ENCODE results near the gene RAMP3. TPM values are rescaled to one million over a fixed set of nuclear protein-coding genes. Genes with fewer than 3 reads are reported as not detected.

Gene RAMP3
- total RNA-seq, 2 experiments from 2014 or later = not detected

- Mint-ChIP-seq H3K27ac (no peak overlapping the region), H3K4me1 (ENCODE audit: low read depth) (peaks cover 2% of the 10 kb centered on the region), H3K9me3 (ENCODE audit: insufficient read depth) (no peaks in the 10 kb centered on the region), H3K36me3 (ENCODE audit: low read depth) (no peaks in the 10 kb centered on the region), H3K4me3 (no peak overlapping the region), H3K27me3 (ENCODE audit: low read depth) (peaks cover 21% of the 10 kb centered on the region)
- no peak for DNase-seq
- ChIA-PET POLR2A (interaction anchor here (0.6 kb wide), 1 partner anchor 10 kb away, joined by 4 read pairs; no protein-coding TSS in a partner anchor), CTCF (no interaction called here)
- no peak for ATAC-seq
These were observed 33.0 kb downstream of the RAMP3 start for GRCh38 chr7:45190406-45191165.

GRCh38 chr7:45191396-45191795 lies 33.8 kb downstream of the RAMP3 start:
- Mint-ChIP-seq H3K4me1 (ENCODE audit: low read depth) (peaks cover 5% of the 10 kb centered on the region), H3K36me3 (ENCODE audit: low read depth) (no peaks in the 10 kb centered on the region), H3K27ac (no peak overlapping the region), H3K27me3 (ENCODE audit: low read depth) (peaks cover 20% of the 10 kb centered on the region), H3K9me3 (ENCODE audit: insufficient read depth) (no peaks in the 10 kb centered on the region), H3K4me3 (no peak overlapping the region)
- ATAC-seq (no peak), DNase-seq (no peak)
- ChIA-PET POLR2A (no interaction called here), CTCF (no interaction called here)

GRCh38 chr7:45192621-45193041 lies 35.0 kb downstream of the RAMP3 start:
- no peak overlapping the region for H3K4me3 Mint-ChIP-seq
- DNase-seq (no peak), ATAC-seq (no peak)
- ChIA-PET CTCF (no interaction called here), POLR2A (no interaction called here)
- H3K27me3 Mint-ChIP-seq (ENCODE audit: low read depth) = peaks cover 20% of the 10 kb centered on the region
- no peaks in the 10 kb centered on the region for H3K36me3 Mint-ChIP-seq (ENCODE audit: low read depth)
- no peaks in the 10 kb centered on the region for H3K9me3 Mint-ChIP-seq (ENCODE audit: insufficient read depth)
- peaks cover 7% of the 10 kb centered on the region for H3K4me1 Mint-ChIP-seq (ENCODE audit: low read depth)
- no peak overlapping the region for H3K27ac Mint-ChIP-seq

GRCh38 chr7:45193828-45194227 lies 36.2 kb downstream of the RAMP3 start:
- Mint-ChIP-seq H3K4me3 (no peak overlapping the region), H3K9me3 (ENCODE audit: insufficient read depth) (no peaks in the 10 kb centered on the region), H3K27me3 (ENCODE audit: low read depth) (peaks cover 20% of the 10 kb centered on the region), H3K27ac (no peak overlapping the region), H3K4me1 (ENCODE audit: low read depth) (peaks cover 7% of the 10 kb centered on the region), H3K36me3 (ENCODE audit: low read depth) (no peaks in the 10 kb centered on the region)
- DNase-seq (no peak), ATAC-seq (no peak)
- ChIA-PET POLR2A (interaction anchor here (0.6 kb wide), 1 partner anchor 11 kb away, joined by 3 read pairs; no protein-coding TSS in a partner anchor), CTCF (no interaction called here)

GRCh38 chr7:45196374-45196773 lies 38.8 kb downstream of the RAMP3 start:
- peaks cover 9% of the 10 kb centered on the region for H3K4me1 Mint-ChIP-seq (ENCODE audit: low read depth)
- no peaks in the 10 kb centered on the region for H3K9me3 Mint-ChIP-seq (ENCODE audit: insufficient read depth)
- ChIA-PET CTCF (no interaction called here), POLR2A (interaction anchor here (1.3 kb wide), 1 partner anchor 9 kb away, joined by 4 read pairs; no protein-coding TSS in a partner anchor)
- H3K4me3 Mint-ChIP-seq = no peak overlapping the region
- H3K36me3 Mint-ChIP-seq (ENCODE audit: low read depth) = no peaks in the 10 kb centered on the region
- ATAC-seq = no peak
- H3K27ac Mint-ChIP-seq = no peak overlapping the region
- H3K27me3 Mint-ChIP-seq (ENCODE audit: low read depth) = peaks cover 17% of the 10 kb centered on the region
- peak; percentile 26 for DNase-seq

- CTCF ChIA-PET = no interaction called here
- POLR2A ChIA-PET = no interaction called here
- H3K4me3 Mint-ChIP-seq = no peak overlapping the region
- peaks cover 7% of the 10 kb centered on the region for H3K4me1 Mint-ChIP-seq (ENCODE audit: low read depth)
- no peaks in the 10 kb centered on the region for H3K9me3 Mint-ChIP-seq (ENCODE audit: insufficient read depth)
- H3K27ac Mint-ChIP-seq = no peak overlapping the region
- DNase-seq (no peak), ATAC-seq (no peak)
- no peaks in the 10 kb centered on the region for H3K36me3 Mint-ChIP-seq (ENCODE audit: low read depth)
- peaks cover 9% of the 10 kb centered on the region for H3K27me3 Mint-ChIP-seq (ENCODE audit: low read depth)
These were observed 39.9 kb downstream of the RAMP3 start for GRCh38 chr7:45197461-45197860.

- ATAC-seq (no peak), DNase-seq (no peak)
- Mint-ChIP-seq H3K9me3 (ENCODE audit: insufficient read depth) (no peaks in the 10 kb centered on the region), H3K4me3 (no peak overlapping the region), H3K4me1 (ENCODE audit: low read depth) (peaks cover 18% of the 10 kb centered on the region), H3K27ac (no peak overlapping the region), H3K36me3 (ENCODE audit: low read depth) (no peaks in the 10 kb centered on the region), H3K27me3 (ENCODE audit: low read depth) (peaks cover 4% of the 10 kb centered on the region)
- ChIA-PET POLR2A (no interaction called here), CTCF (no interaction called here)
These were observed 41.4 kb downstream of the RAMP3 start for GRCh38 chr7:45198986-45199385.

GRCh38 chr7:45199506-45199905 lies 41.9 kb downstream of the RAMP3 start:
- POLR2A ChIA-PET = no interaction called here
- H3K4me1 Mint-ChIP-seq (ENCODE audit: low read depth) = peaks cover 23% of the 10 kb centered on the region
- no peak overlapping the region for H3K4me3 Mint-ChIP-seq
- no peak for DNase-seq
- H3K27ac Mint-ChIP-seq = no peak overlapping the region
- no peak for ATAC-seq
- H3K9me3 Mint-ChIP-seq (ENCODE audit: insufficient read depth) = no peaks in the 10 kb centered on the region
- H3K36me3 Mint-ChIP-seq (ENCODE audit: low read depth) = no peaks in the 10 kb centered on the region
- CTCF ChIA-PET = no interaction called here
- peaks cover 4% of the 10 kb centered on the region for H3K27me3 Mint-ChIP-seq (ENCODE audit: low read depth)

GRCh38 chr7:45202625-45203024 lies 45.0 kb downstream of the RAMP3 start:
- H3K9me3 Mint-ChIP-seq (ENCODE audit: insufficient read depth) = no peaks in the 10 kb centered on the region
- ChIA-PET CTCF (no interaction called here), POLR2A (no interaction called here)
- H3K4me1 Mint-ChIP-seq (ENCODE audit: low read depth) = peaks cover 32% of the 10 kb centered on the region
- no peaks in the 10 kb centered on the region for H3K36me3 Mint-ChIP-seq (ENCODE audit: low read depth)
- DNase-seq = no peak
- no peak overlapping the region for H3K4me3 Mint-ChIP-seq
- no peak for ATAC-seq
- peaks cover 6% of the 10 kb centered on the region for H3K27me3 Mint-ChIP-seq (ENCODE audit: low read depth)
- H3K27ac Mint-ChIP-seq = no peak overlapping the region

- ChIA-PET POLR2A (interaction anchor here (0.8 kb wide), 1 partner anchor 92 kb away, joined by 5 read pairs; the partner anchor contains the start of gene TBRG4), CTCF (no interaction called here)
- DNase-seq = no peak
- H3K9me3 Mint-ChIP-seq (ENCODE audit: insufficient read depth) = no peaks in the 10 kb centered on the region
- no peak overlapping the region for H3K4me3 Mint-ChIP-seq
- peak overlapping the region; percentile 83 for H3K27ac Mint-ChIP-seq
- H3K27me3 Mint-ChIP-seq (ENCODE audit: low read depth) = peaks cover 7% of the 10 kb centered on the region
- no peaks in the 10 kb centered on the region for H3K36me3 Mint-ChIP-seq (ENCODE audit: low read depth)
- H3K4me1 Mint-ChIP-seq (ENCODE audit: low read depth) = peaks cover 32% of the 10 kb centered on the region
- ATAC-seq = no peak
These were observed 45.4 kb downstream of the RAMP3 start for GRCh38 chr7:45203036-45203435.

- peaks cover 32% of the 10 kb centered on the region for H3K4me1 Mint-ChIP-seq (ENCODE audit: low read depth)
- no peak for DNase-seq
- no peaks in the 10 kb centered on the region for H3K9me3 Mint-ChIP-seq (ENCODE audit: insufficient read depth)
- H3K27ac Mint-ChIP-seq = peak overlapping the region; percentile 83
- ATAC-seq = no peak
- H3K27me3 Mint-ChIP-seq (ENCODE audit: low read depth) = peaks cover 11% of the 10 kb centered on the region
- no peak overlapping the region for H3K4me3 Mint-ChIP-seq
- no peaks in the 10 kb centered on the region for H3K36me3 Mint-ChIP-seq (ENCODE audit: low read depth)
- POLR2A ChIA-PET = interaction anchor here (0.8 kb wide), 1 partner anchor 92 kb away, joined by 5 read pairs; the partner anchor contains the start of gene TBRG4
- CTCF ChIA-PET = no interaction called here
These were observed 45.9 kb downstream of the RAMP3 start for GRCh38 chr7:45203459-45203858.

- no peaks in the 10 kb centered on the region for H3K9me3 Mint-ChIP-seq (ENCODE audit: insufficient read depth)
- H3K27me3 Mint-ChIP-seq (ENCODE audit: low read depth) = peaks cover 16% of the 10 kb centered on the region
- peak overlapping the region; percentile 42 for H3K4me3 Mint-ChIP-seq
- POLR2A ChIA-PET = interaction anchor here (0.8 kb wide), 1 partner anchor 93 kb away, joined by 5 read pairs; the partner anchor contains the start of gene TBRG4
- peak overlapping the region; percentile 83 for H3K27ac Mint-ChIP-seq
- H3K4me1 Mint-ChIP-seq (ENCODE audit: low read depth) = peaks cover 32% of the 10 kb centered on the region
- peak; percentile 25 for DNase-seq
- no peaks in the 10 kb centered on the region for H3K36me3 Mint-ChIP-seq (ENCODE audit: low read depth)
- peak; percentile 94 for ATAC-seq
- CTCF ChIA-PET = interaction anchor here (1.4 kb wide), 1 partner anchor 13 kb away, joined by 4 read pairs; no protein-coding TSS in a partner anchor
These were observed 46.4 kb downstream of the RAMP3 start for GRCh38 chr7:45203936-45204445.
